GM12878 (cell line): ENCODE results near the gene NGF.

Experiments used
- ATF3 ChIP-seq: IDR thresholded peaks from 2 replicates; pipeline ENCODE4 v1.6.1; 2011; ENCODE audit warnings: low read depth, mild to moderate bottlenecking, low read length, moderate library complexity, borderline replicate concordance; ENCODE audit errors: extremely low read depth
- ETV6 ChIP-seq, 2 experiments: fragments of 450-650 bp in 1 of 2; IDR thresholded peaks in 1 of 2; conservative IDR thresholded peaks in 1 of 2; 2 replicates each; pipeline ENCODE4 v1.6.1; 2014; ENCODE audit warnings: antibody characterized with exemption in 1 of 2, borderline replicate concordance in 1 of 2, low read depth in 1 of 2, mild to moderate bottlenecking in 1 of 2, moderate library complexity in 1 of 2
- YY1 ChIP-seq: IDR thresholded peaks from 2 replicates; pipeline ENCODE4 v1.6.1; 2011; ENCODE audit warnings: low read depth, mild to moderate bottlenecking, low read length
- TF ChIP-seq, protein P1 (sequence below), 3 experiments: IDR thresholded peaks in 2 of 3; conservative IDR thresholded peaks in 1 of 3; 2 replicates each; pipeline ENCODE4 v1.5.1; 2011; ENCODE audit warnings: low read depth in 3 of 3, low read length in 3 of 3, mild to moderate bottlenecking in 3 of 3, control low read depth in 2 of 3, moderate library complexity in 2 of 3, inconsistent platforms in 1 of 3, mixed read lengths in 1 of 3; ENCODE audit not compliant: control insufficient read depth in 2 of 3, insufficient read depth in 1 of 3; ENCODE audit errors: extremely low read depth in 1 of 3
- TF ChIP-seq, protein P2 (sequence below): IDR thresholded peaks from 2 replicates; pipeline ENCODE4 v1.6.1; 2012; ENCODE audit warnings: low read depth, low read length, improper control_type of control experiment

GRCh38 chr1:115245227-115245626, 92.8 kb downstream of the NGF start:
- TF ChIP-seq, protein P1, sequence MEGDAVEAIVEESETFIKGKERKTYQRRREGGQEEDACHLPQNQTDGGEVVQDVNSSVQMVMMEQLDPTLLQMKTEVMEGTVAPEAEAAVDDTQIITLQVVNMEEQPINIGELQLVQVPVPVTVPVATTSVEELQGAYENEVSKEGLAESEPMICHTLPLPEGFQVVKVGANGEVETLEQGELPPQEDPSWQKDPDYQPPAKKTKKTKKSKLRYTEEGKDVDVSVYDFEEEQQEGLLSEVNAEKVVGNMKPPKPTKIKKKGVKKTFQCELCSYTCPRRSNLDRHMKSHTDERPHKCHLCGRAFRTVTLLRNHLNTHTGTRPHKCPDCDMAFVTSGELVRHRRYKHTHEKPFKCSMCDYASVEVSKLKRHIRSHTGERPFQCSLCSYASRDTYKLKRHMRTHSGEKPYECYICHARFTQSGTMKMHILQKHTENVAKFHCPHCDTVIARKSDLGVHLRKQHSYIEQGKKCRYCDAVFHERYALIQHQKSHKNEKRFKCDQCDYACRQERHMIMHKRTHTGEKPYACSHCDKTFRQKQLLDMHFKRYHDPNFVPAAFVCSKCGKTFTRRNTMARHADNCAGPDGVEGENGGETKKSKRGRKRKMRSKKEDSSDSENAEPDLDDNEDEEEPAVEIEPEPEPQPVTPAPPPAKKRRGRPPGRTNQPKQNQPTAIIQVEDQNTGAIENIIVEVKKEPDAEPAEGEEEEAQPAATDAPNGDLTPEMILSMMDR (IDR thresholded peaks at IDR 0.05 in 2 of 3, conservative IDR thresholded peaks at IDR 0.05 in 1 of 3; ENCODE audit: control insufficient read depth in 2 of 3, extremely low read depth in 1 of 3, insufficient read depth in 1 of 3, low read depth in 3 of 3, low read length in 3 of 3) = no peak
- TF ChIP-seq YY1 (no peak), ATF3 (no peak), ETV6 (conservative IDR thresholded peaks at IDR 0.05 in 1 of 2, IDR thresholded peaks at IDR 0.05 in 1 of 2; ENCODE audit: borderline replicate concordance in 1 of 2, low read depth in 1 of 2) (no peak)
- TF ChIP-seq, protein P2, sequence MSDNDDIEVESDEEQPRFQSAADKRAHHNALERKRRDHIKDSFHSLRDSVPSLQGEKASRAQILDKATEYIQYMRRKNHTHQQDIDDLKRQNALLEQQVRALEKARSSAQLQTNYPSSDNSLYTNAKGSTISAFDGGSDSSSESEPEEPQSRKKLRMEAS = no peak
